LNCaP clone FGC (cell line): ENCODE data around the gene TMPRSS2.

Source experiments
- DNase-seq: peaks from one replicate; pipeline ENCODE4 v3.0.0-alpha.2; 2011; ENCODE audit warnings: low read depth
- H3K4me3 ChIP-seq: 2 replicates; pipeline ENCODE4 v1.5.1; 2011; ENCODE audit warnings: mild to moderate bottlenecking, low read depth, low read length, control low read depth
- TF ChIP-seq, protein P1 (sequence below): IDR thresholded peaks from 2 replicates; pipeline ENCODE4 v1.5.1; 2012; ENCODE audit warnings: mild to moderate bottlenecking; ENCODE audit not compliant: control insufficient read depth, insufficient read depth; ENCODE audit errors: extremely low read depth

TMPRSS2 gene

DNA sequence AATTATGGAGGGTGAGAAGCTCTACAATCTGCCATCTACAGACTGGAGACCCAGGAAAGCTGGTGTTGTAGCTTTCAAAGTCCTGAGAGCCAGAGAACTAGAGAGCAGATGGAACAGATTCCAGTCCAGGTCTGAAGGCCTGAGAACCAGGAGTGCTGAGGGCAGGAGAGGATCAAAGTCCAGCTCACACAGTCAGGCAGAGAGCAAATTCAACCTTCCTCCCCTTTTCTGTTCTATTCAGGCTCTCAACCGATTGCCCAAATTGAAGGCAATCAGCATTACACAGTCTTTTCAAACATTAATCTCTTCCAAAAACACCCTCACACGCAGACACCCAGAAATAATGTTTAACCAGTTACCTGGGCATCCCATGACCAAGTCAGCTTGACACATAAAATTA lies 2.5 kb upstream of the TMPRSS2 start:
- H3K4me3 ChIP-seq: no peak overlapping the region
- DNase-seq: no peak
- TF ChIP-seq, protein P1, sequence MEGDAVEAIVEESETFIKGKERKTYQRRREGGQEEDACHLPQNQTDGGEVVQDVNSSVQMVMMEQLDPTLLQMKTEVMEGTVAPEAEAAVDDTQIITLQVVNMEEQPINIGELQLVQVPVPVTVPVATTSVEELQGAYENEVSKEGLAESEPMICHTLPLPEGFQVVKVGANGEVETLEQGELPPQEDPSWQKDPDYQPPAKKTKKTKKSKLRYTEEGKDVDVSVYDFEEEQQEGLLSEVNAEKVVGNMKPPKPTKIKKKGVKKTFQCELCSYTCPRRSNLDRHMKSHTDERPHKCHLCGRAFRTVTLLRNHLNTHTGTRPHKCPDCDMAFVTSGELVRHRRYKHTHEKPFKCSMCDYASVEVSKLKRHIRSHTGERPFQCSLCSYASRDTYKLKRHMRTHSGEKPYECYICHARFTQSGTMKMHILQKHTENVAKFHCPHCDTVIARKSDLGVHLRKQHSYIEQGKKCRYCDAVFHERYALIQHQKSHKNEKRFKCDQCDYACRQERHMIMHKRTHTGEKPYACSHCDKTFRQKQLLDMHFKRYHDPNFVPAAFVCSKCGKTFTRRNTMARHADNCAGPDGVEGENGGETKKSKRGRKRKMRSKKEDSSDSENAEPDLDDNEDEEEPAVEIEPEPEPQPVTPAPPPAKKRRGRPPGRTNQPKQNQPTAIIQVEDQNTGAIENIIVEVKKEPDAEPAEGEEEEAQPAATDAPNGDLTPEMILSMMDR: no peak

GRCh38 chr21:41509733-41510132 lies 1.8 kb upstream of the TMPRSS2 start:
- DNase-seq: no peak
- TF ChIP-seq, protein P1: no peak
- H3K4me3 ChIP-seq: no peak overlapping the region

- TF ChIP-seq, protein P1: 0 out of 2 replicates have a peak, but pooled peaks have one; percentile 15
- peak overlapping the region; percentile 81 for H3K4me3 ChIP-seq
- DNase-seq: no peak
These were observed 1.2 kb upstream of the TMPRSS2 start for GRCh38 chr21:41509145-41509496.

DNA sequence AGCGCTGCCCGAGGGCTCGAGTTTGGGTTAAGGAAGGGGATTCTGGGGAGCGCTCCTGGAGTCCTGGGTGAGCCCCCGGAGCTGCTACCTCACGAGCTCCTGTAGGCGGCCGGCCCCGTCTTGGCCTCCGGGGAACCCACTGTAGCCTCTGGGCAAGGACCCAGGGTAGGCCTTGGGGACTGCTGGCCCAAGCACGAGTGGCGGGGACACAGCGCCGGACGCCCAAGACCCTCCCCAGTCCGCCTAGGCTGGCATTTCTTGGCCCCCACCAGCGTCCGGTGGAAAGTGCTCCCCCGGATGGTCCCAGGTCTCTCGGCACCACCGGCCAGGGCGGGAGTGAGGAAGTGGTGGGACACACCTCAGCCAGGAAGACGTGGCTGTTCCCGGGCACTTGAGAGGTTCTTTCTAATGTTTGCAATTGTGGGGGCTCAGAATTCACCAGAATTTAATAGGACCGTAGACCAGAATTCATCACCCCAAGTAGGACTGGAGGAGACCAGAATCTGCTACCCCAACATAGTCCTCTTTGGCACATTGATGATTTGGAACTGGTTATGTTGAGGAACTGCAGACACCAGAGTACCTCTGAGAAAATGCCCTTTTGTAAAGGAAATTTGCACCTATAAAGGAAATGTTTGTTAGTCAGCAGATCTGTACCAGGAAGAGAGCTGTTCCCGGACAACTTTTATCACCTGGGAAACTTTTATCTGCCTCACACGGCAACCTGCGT lies 622 bp upstream of the TMPRSS2 start:
- DNase-seq: no peak
- TF ChIP-seq, protein P1: no peak
- peak overlapping the region; percentile 81 for H3K4me3 ChIP-seq

DNA sequence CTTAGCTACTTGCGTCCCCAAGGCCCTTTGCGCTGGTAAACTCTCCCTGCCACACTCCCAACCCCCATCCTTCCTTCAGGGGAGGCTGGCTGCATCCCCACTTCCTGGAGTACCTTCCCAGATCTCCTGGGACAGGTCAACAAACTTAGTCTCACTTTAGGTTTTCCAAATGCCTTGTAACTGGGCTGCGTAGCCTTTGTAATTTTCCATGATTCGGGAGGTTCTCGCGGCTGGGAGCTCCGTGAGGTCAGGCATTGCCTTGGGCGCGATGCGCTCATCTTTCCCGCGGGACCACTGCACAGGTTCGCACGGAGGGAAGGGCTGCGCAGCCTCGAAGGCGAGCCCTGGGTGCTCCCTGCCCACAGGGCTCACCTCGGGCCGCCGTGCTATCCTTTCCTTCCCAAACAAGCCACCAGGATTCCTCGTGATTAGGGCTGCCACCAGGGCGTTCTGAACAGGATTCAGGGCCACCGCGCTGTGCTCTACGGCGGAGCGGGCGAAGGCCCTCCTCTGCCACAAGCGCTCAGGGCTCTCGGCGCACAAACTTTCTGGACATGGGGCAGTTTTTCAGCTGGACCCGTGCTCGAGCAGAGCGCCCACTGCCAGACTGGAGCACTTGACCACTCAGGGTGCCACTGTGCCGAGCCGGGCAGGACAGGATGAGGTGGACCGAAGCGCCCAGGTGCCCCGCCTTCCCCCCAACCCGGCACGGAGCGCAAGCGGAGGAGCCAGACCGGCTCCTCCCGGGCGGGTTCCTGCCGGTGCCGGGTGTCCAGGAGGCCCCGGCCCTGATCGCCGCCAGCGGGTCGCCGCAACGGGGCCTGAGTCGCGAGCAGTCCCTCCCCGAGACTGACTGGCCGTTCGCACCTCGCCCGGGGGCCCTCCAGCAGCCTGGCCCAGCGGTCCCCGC lies 1.1 kb downstream of the TMPRSS2 start:
- H3K4me3 ChIP-seq: peak overlapping the region; percentile 81
- DNase-seq: no peak
- TF ChIP-seq, protein P1: no peak

GRCh38 chr21:41506005-41506594 lies 1.9 kb downstream of the TMPRSS2 start:
- no peak for DNase-seq
- peak overlapping the region; percentile 81 for H3K4me3 ChIP-seq
- TF ChIP-seq, protein P1: no peak
